A204.1 (cell line): ENCODE measurements around the gene OTOR.
A peak's percentile ranks its signal among the peaks of the same experiment; 100 is the strongest.

ENCODE experiments used
- FAIRE-seq: peaks from 2 replicates; lab custom pipeline; 2012; peaks lifted over from hg19 to GRCh38; lab: Jason Lieb, UNC

OTOR gene

DNA sequence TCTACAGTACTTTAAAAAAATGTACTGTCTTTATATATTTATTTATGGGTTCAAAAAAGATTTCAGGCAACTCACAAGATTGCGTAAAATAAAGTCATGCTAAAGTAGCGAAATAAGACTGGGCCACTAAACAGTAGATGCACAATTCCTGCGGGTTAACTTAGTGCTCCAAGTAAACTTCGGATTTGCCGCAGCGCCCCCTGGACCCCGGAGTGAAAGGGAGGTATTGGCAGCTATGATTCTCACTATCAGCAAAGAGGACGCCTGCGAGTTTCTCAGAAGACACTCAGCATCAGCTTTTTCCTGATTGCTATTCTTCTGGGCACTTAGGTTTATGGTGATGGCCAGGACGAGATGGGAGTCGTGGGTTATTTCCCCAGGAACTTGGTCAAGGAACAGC is 1.4 kb downstream of the OTOR start:
- no peak for FAIRE-seq

DNA sequence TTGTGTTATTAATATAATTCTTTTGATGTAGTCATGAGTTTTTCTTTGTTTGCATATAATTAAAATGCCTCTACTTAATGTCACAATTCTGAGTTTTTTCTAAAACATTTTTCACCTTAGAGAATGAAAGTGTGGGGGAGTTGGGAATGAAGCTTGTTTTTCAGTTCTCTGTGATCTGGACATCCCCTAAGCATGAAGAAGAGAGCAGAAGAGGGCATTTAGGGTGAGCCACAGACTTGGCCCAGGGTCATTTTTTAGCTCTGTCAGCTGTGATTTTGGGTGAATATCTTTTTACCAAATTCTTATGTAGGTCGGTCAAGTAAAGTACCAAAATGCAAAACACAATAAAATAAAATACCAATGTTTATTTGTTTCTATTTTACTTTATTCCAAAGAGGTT is 3.9 kb downstream of the OTOR start:
- FAIRE-seq = no peak

DNA sequence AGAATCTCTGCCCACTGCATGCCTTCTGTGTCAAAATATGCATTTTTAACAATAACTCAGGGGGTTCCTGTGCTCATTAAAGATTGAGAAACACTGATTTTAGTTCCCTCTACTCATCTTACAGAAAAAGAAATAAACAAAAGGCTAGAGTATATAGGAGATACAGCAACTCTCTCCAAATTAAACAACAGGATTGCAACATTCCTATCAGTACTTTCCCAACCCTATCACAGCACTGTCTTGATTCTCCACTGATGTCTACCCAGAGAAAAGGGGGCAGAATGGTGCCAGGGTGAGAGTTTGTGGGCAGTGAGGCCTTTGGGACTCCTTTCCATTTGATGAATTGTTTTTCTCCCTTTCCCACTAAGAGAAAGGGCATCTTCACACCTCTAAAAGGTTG is 4.7 kb downstream of the OTOR start:
- no peak for FAIRE-seq

DNA sequence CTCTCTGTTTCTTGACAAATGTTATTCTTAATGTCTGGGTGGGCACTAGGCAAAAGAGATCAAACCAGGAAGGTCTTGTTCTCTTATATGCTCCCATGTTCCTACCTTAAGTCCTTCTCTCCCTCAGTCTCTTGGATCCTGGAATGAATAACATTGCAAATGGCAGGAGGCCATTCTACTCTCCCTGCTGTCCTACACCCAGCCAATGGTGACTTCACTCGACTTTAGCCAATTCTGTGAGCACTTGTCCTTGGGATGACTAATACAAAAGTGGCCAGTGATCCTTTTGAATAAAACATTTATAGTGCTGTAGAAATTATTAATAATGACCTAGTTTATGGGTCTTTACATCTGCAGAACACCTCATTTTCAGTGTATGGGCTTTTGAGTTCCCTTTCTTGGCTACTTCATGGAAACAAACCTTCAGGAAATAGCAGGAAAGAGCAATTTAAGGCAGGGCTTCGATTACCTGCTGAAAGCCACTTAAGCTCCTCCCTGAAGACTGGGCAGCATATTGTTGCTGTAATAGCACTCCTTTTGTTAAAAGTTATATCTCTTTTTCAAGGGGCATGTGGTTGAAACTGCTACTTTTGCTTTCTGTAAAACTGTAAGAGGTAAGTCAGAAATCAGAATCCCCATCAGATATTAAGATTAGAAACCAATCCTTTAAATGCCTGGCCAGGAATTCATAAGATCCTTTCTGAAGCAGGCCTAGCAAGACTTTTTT is 10.5 kb downstream of the OTOR start:
- FAIRE-seq = no peak

DNA sequence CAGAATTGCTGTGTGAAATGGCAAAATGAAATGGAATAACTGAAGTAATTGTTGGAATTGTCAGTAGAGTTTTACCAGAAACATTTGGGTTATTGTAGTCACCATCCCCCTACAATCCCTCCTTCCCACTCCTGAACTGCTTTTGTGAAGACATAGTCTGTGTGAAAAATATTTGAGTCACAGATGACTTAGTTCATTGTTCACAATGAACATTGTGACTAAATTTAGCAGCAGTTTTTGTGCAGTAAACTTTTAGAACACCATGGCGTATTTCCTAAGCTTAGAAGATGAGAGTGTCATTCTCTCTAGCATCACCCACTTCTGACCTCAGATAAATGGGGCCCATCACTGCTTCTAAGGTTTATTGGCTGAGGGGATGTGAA is 11.0 kb downstream of the OTOR start:
- FAIRE-seq = no peak

DNA sequence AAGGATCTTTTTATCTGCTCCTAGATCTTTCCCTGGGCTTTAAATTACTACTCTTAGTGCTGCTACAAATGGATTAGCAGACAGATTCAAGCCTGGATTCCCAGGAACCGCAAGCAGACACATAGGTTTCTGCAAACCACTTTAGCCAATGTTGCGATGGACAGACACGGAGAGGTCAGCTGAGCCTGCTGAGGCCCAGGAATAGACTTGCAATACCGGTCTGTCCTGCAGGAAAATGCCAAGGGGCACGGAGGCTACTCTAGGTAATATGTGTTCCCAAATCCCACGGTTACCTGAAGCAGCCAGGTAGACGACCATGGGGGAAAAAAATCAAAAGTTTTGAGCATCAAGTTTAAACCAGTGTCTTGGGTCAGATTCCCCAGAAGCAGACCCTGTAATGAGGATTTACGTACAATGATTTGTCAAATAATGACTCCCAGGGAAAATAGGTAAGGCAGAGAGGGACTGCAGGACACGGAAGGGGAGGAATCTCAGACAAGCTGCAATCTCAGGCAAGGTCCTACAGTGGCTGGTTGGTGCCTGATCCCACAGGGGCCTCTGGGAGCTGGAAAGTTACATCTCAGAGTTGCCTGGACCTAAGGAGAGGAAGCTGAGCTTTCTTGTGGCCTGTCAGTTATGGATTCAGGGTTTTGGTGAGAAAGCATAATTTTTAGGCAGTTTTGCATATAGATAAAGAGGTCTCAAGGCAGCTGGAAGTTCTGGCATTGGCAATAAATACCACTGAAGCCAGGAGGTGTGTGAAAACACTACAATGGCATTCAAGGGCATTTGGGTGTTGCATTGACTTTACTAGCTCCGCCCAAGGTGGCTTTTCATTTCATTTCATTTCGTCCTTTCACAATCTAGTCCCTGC is 12.5 kb downstream of the OTOR start:
- no peak for FAIRE-seq

DNA sequence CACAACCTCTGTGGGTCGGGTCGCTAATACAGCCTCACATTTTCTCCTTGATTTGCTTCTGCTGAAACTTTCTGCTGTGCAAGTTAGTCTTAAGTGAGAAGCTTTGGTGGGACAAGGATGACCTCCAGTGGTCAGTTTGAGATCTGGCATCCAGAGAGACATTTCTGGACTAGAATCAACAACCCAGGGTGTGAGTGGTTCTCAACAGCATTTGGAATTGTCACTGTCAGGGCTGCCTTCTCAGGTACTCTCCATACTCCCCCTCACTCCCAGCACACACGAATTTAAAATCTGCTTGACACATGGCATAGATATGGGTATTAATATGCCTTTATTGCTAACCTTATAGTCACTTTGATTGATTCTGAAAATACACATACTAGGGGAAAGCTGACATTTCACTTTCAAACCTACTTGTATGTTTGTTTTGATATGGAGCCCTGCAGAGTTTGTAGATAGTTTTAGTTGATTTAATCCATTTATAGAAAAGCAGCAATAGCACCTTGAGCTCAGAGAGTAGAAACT is 13.2 kb downstream of the OTOR start:
- peak; percentile 90 for FAIRE-seq

DNA sequence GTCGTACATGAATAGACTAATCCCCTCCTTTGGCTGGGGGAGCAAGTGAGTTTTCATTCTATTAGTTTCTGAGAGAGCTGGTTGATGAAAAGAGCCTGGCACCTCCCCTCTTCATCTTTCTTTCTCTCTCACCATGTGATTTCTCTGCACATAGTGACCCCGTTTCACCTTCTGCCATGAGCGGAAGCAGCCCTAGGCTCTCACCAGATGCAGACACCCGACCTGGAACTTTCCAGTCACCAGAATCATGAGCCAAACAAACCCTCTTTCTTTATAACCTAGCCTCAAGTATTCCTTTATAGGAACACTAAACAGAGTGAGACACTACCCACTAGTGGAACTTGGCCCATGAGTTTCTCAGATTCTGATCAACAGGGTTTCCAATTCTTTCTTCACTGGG is 16.4 kb downstream of the OTOR start:
- no peak for FAIRE-seq

DNA sequence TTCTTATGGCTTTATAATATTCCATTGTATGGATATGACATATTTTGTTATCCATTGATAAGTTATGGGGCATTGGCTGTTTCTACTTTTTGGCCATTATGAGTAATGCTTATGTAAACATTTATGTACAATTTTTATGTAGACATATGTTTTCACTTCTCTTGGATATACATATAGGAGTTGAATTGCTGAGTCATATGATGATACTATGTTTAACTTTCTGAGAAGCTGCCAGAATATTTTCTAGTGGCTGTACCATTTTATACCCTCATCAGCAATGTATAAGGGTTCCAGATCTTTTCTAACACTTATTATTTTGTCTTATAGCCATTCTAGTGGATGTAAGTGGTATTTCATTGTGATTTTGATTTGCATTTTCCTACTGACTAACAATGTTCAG is 23.1 kb downstream of the OTOR start:
- no peak for FAIRE-seq

DNA sequence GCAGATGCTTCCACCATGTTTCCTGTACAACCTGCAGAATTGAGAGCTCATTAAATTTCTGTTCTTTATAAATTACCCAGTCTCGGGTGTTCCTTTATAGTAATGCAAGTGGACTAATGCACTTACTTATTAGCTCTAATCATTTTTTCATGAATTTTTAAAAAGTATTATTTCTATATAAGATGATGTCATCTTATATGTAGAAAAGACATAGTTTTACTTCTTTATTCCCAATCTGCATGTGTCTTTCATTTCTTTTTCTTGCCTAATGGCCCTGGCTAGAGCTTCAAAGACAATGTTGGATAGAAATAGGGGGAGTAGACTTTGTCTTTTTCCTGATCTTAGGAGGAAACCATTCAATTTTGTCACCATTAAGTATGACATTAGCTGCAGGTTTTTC is 27.8 kb downstream of the OTOR start:
- FAIRE-seq = no peak

DNA sequence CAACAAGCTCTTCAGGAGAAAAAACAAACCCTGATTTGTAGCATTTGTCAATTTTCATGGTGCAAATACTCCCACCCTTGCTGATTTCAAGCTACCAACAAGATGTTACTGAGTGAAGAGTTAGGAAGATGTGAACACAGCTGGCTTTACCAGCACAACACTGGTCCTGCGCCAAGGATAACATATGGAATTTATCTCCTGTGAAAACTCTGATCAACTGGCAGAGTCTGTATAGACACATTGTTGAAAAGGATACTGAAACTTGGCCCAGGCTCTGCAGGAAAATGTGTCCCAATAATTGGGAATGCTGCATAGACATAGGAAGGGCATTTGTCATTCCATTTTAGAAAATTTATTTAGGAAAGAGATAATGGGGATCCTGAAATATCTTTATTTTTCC is 29.0 kb downstream of the OTOR start:
- no peak for FAIRE-seq

DNA sequence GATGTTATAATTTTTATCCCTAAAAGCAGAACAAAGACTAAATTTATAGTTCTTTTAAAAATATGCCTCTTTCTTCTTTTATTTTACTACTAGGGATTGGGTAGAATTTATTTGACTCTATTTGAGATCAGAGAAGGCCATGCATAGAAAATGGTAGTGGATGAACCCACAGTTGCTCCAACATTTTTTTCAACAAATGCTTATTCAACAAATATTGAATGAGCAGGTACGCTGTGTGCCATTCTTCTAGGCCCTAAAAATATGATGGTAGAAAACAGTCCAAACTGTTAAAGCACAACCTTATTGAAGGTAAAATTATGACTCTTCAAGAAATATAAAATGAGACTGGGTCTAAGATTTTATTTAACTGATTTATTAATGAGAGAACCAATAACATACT is 30.0 kb downstream of the OTOR start:
- FAIRE-seq = no peak

DNA sequence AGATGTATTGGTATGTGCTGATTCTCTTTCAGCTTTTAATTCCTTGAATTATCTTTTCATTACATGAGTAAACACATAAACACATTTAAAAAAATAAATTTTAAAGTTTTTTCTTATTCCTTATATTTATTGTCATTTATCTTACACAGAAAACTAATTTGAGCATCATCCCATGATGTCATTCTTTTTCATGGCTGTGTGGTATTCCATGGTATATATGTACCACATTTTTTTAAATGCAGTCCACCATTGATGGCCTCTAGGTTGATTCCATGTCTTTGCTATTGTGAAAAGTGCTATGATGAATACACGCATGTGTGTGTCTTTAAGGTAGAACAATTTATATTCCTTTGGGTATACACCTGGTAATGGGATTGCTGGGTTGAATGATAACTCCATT is 33.3 kb downstream of the OTOR start:
- FAIRE-seq = no peak

DNA sequence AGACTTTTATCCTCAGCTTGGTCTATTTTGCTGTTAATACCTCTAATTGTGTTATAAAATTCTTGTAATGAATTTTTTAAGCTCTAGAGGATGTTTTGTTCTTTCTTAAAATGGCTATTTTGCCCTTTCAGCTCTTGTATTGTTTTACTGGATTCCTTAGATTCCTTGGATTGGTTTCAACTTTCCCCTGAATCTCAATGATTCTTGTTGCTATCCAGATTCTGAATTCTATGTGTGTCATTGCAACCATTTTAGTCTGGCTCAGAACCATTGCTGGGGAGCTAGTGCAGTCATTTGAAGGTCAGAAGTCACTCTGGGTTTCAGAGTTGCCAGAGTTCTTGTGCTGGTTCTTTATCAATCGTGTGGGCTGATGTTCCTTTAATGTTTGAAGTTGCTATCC is 37.1 kb downstream of the OTOR start:
- FAIRE-seq = no peak
